HG03280 (cell line): Measurements from ENCODE around the gene CHL1.

Experiments
- ATAC-seq: cut with Tn5 transposase; IDR thresholded peaks from one replicate; pipeline ENCODE4 v1.9.1; 2021; ENCODE audit warnings: mild to moderate bottlenecking, moderate library complexity; ENCODE audit not compliant: unreplicated experiment

The CHL1 gene

GRCh38 chr3:396293-396692 lies 199.7 kb downstream of the CHL1 start:
- ATAC-seq: no peak

- no peak for ATAC-seq
Observed at GRCh38 chr3:399647-400046, 203.1 kb downstream of the CHL1 start.

GRCh38 chr3:403826-404225 lies 207.3 kb downstream of the CHL1 start:
- ATAC-seq: no peak

GRCh38 chr3:409011-409410 lies 212.4 kb downstream of the CHL1 start:
- no peak for ATAC-seq

- ATAC-seq: no peak
Observed at GRCh38 chr3:411226-411625, 214.7 kb downstream of the CHL1 start.

- peak; percentile 71 for ATAC-seq
Observed at GRCh38 chr3:414063-414462, 217.5 kb downstream of the CHL1 start.

- no peak for ATAC-seq
Observed at GRCh38 chr3:418239-418929, 221.8 kb downstream of the CHL1 start.

- ATAC-seq: no peak
Observed at GRCh38 chr3:420584-420983, 224.0 kb downstream of the CHL1 start.

- no peak for ATAC-seq
Observed at GRCh38 chr3:425079-425478, 228.5 kb downstream of the CHL1 start.

GRCh38 chr3:426072-426471 lies 229.5 kb downstream of the CHL1 start:
- ATAC-seq: no peak

- no peak for ATAC-seq
Observed at GRCh38 chr3:427128-427527, 230.6 kb downstream of the CHL1 start.

GRCh38 chr3:430186-430585 lies 233.6 kb downstream of the CHL1 start:
- ATAC-seq: no peak

GRCh38 chr3:435161-435560 lies 238.6 kb downstream of the CHL1 start:
- ATAC-seq: no peak

- ATAC-seq: no peak
Observed at GRCh38 chr3:436053-436452, 239.5 kb downstream of the CHL1 start.

GRCh38 chr3:440826-441225 lies 244.3 kb downstream of the CHL1 start:
- no peak for ATAC-seq

GRCh38 chr3:445960-446359 lies 249.4 kb downstream of the CHL1 start:
- no peak for ATAC-seq

- no peak for ATAC-seq
Observed at GRCh38 chr3:447671-448070, 251.1 kb downstream of the CHL1 start.

GRCh38 chr3:449711-450110 lies 253.1 kb downstream of the CHL1 start:
- no peak for ATAC-seq

GRCh38 chr3:452221-452620 lies 255.7 kb downstream of the CHL1 start:
- ATAC-seq: no peak

GRCh38 chr3:453106-453505 lies 256.5 kb downstream of the CHL1 start:
- no peak for ATAC-seq

- no peak for ATAC-seq
Observed at GRCh38 chr3:454986-455385, 258.4 kb downstream of the CHL1 start.

- ATAC-seq: no peak
Observed at GRCh38 chr3:458124-458523, 261.6 kb downstream of the CHL1 start.

GRCh38 chr3:458653-459310 lies 262.2 kb downstream of the CHL1 start:
- ATAC-seq: peak; percentile 71
